H1 (cell line): ENCODE data around the gene GOLGA6L10. TPM values are rescaled to one million over a fixed set of nuclear protein-coding genes. Genes with fewer than 3 reads are reported as not detected.

Experiments
- CHD2 ChIP-seq: IDR thresholded peaks from 2 replicates; pipeline ENCODE4 v1.6.1; 2012; ENCODE audit warnings: low read length, improper control_type of control experiment
- CTCF ChIP-seq, 3 experiments: IDR thresholded peaks; 1 replicate in 2 of 3; 2 replicates in 1 of 3; pipeline versions ENCODE4 v1.5.1 to v1.6.1; 2011; ENCODE audit warnings: low read length in 3 of 3, mild to moderate bottlenecking in 3 of 3, inconsistent platforms in 2 of 3, low read depth in 1 of 3, moderate library complexity in 1 of 3; ENCODE audit not compliant: insufficient read depth in 1 of 3; ENCODE audit errors: control extremely low read depth in 1 of 3
- KDM4A ChIP-seq: IDR thresholded peaks from one replicate; pipeline ENCODE4 v1.7.1; 2012; ENCODE audit warnings: low read depth, mild to moderate bottlenecking, moderate library complexity, low read length, inconsistent platforms; ENCODE audit not compliant: severe bottlenecking
- POU5F1 ChIP-seq: IDR thresholded peaks from 2 replicates; pipeline ENCODE4 v1.6.1; 2011; ENCODE audit warnings: low read depth, mild to moderate bottlenecking, low read length, moderate library complexity
- RBBP5 ChIP-seq: IDR thresholded peaks from 2 replicates; pipeline ENCODE4 v1.7.1; 2012; ENCODE audit warnings: low read depth, mild to moderate bottlenecking, inconsistent platforms, low read length, moderate library complexity, borderline replicate concordance
- SUZ12 ChIP-seq: fragments of 200-600 bp; sonication (generic); IDR thresholded peaks from 2 replicates; pipeline ENCODE4 v1.6.1; 2012; ENCODE audit warnings: mild to moderate bottlenecking, inconsistent platforms, low read length, moderate library complexity, mixed read lengths
- TAF1 ChIP-seq: IDR thresholded peaks from 2 replicates; pipeline ENCODE4 v1.6.1; 2011; ENCODE audit warnings: mild to moderate bottlenecking, low read depth, low read length
- TBP ChIP-seq: IDR thresholded peaks from 2 replicates; pipeline ENCODE4 v1.6.1; 2011; ENCODE audit warnings: low read depth, low read length, improper control_type of control experiment
- YY1 ChIP-seq: IDR thresholded peaks from 2 replicates; pipeline ENCODE4 v1.6.1; 2011; ENCODE audit warnings: low read depth, mild to moderate bottlenecking, low read length
- polyA plus RNA-seq, 7 experiments: library from polyadenylated mRNA; depleted of rRNA in 3 of 7; stranded (reverse) in 5 of 7; unstranded in 2 of 7; fragments of >200 nt in 5 of 7; fragments of 200-250 nt in 2 of 7; gene quantifications; 1 replicate in 5 of 7; 2 replicates in 1 of 7; 4 replicates in 1 of 7; pipeline versions ENCODE4 v1.2.1 to v1.2.3, GENCODE V29; 2011 to 2013; ENCODE audit warnings: missing spikeins in 2 of 7, mixed read lengths in 2 of 7
- total RNA-seq: library from RNA; stranded (reverse); fragmentation: NEBNext Ultra II Directional; extraction: Animal tissue kit (Norgen Biotek cat#: 25700); gene quantifications from 2 replicates; pipeline ENCODE4 v1.2.1, GENCODE V29; 2021
- TF ChIP-seq, protein P1 (sequence below): fragments of 300-600 bp; sonication (generic); IDR thresholded peaks from 2 replicates; pipeline ENCODE4 v1.7.1; 2012; ENCODE audit warnings: low read length, moderate library complexity, mild to moderate bottlenecking, inconsistent platforms; ENCODE audit not compliant: insufficient replicate concordance

GOLGA6L10 gene
- total and polyA plus RNA-seq, 2 of the 8 experiments (the other 6 are each of a cell fraction or from before 2014, with no cell fraction given): 0.91 to 4.0 TPM

GRCh38 chr15:82298032-82298431 is 51.2 kb downstream of the GOLGA6L10 start (continued):
- TF ChIP-seq, protein P1, sequence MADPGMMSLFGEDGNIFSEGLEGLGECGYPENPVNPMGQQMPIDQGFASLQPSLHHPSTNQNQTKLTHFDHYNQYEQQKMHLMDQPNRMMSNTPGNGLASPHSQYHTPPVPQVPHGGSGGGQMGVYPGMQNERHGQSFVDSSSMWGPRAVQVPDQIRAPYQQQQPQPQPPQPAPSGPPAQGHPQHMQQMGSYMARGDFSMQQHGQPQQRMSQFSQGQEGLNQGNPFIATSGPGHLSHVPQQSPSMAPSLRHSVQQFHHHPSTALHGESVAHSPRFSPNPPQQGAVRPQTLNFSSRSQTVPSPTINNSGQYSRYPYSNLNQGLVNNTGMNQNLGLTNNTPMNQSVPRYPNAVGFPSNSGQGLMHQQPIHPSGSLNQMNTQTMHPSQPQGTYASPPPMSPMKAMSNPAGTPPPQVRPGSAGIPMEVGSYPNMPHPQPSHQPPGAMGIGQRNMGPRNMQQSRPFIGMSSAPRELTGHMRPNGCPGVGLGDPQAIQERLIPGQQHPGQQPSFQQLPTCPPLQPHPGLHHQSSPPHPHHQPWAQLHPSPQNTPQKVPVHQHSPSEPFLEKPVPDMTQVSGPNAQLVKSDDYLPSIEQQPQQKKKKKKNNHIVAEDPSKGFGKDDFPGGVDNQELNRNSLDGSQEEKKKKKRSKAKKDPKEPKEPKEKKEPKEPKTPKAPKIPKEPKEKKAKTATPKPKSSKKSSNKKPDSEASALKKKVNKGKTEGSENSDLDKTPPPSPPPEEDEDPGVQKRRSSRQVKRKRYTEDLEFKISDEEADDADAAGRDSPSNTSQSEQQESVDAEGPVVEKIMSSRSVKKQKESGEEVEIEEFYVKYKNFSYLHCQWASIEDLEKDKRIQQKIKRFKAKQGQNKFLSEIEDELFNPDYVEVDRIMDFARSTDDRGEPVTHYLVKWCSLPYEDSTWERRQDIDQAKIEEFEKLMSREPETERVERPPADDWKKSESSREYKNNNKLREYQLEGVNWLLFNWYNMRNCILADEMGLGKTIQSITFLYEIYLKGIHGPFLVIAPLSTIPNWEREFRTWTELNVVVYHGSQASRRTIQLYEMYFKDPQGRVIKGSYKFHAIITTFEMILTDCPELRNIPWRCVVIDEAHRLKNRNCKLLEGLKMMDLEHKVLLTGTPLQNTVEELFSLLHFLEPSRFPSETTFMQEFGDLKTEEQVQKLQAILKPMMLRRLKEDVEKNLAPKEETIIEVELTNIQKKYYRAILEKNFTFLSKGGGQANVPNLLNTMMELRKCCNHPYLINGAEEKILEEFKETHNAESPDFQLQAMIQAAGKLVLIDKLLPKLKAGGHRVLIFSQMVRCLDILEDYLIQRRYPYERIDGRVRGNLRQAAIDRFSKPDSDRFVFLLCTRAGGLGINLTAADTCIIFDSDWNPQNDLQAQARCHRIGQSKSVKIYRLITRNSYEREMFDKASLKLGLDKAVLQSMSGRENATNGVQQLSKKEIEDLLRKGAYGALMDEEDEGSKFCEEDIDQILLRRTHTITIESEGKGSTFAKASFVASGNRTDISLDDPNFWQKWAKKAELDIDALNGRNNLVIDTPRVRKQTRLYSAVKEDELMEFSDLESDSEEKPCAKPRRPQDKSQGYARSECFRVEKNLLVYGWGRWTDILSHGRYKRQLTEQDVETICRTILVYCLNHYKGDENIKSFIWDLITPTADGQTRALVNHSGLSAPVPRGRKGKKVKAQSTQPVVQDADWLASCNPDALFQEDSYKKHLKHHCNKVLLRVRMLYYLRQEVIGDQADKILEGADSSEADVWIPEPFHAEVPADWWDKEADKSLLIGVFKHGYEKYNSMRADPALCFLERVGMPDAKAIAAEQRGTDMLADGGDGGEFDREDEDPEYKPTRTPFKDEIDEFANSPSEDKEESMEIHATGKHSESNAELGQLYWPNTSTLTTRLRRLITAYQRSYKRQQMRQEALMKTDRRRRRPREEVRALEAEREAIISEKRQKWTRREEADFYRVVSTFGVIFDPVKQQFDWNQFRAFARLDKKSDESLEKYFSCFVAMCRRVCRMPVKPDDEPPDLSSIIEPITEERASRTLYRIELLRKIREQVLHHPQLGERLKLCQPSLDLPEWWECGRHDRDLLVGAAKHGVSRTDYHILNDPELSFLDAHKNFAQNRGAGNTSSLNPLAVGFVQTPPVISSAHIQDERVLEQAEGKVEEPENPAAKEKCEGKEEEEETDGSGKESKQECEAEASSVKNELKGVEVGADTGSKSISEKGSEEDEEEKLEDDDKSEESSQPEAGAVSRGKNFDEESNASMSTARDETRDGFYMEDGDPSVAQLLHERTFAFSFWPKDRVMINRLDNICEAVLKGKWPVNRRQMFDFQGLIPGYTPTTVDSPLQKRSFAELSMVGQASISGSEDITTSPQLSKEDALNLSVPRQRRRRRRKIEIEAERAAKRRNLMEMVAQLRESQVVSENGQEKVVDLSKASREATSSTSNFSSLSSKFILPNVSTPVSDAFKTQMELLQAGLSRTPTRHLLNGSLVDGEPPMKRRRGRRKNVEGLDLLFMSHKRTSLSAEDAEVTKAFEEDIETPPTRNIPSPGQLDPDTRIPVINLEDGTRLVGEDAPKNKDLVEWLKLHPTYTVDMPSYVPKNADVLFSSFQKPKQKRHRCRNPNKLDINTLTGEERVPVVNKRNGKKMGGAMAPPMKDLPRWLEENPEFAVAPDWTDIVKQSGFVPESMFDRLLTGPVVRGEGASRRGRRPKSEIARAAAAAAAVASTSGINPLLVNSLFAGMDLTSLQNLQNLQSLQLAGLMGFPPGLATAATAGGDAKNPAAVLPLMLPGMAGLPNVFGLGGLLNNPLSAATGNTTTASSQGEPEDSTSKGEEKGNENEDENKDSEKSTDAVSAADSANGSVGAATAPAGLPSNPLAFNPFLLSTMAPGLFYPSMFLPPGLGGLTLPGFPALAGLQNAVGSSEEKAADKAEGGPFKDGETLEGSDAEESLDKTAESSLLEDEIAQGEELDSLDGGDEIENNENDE: no peak
- TF ChIP-seq CTCF (IDR thresholded peaks at IDR 0.05; ENCODE audit: control extremely low read depth in 1 of 3, insufficient read depth in 1 of 3, low read depth in 1 of 3, low read length in 3 of 3): no peak
- no peak for TF ChIP-seq YY1
- no peak for TF ChIP-seq KDM4A
- no peak for TF ChIP-seq SUZ12
- no peak for TF ChIP-seq TAF1
- TF ChIP-seq RBBP5: no peak
- no peak for TF ChIP-seq CHD2
- no peak for TF ChIP-seq POU5F1
- TF ChIP-seq TBP: no peak
